HCT116 (cell line): ENCODE results near the gene DYNC1I1. TPM values are rescaled to one million over a fixed set of nuclear protein-coding genes. Genes with fewer than 3 reads are reported as not detected.

Source experiments
- ATAC-seq: fragments of 200-7000 bp; cut with Tn5 transposase; 2 replicates; pipeline ENCODE4 v1.9.1; 2020; ENCODE audit warnings: mild to moderate bottlenecking, moderate library complexity
- BruUV-seq: library from RNA; stranded (reverse); fragments of 400-500 nt; replicated peaks from 2 replicates; lab custom pipeline; 2021; lab: Mats Ljungman, UMichigan
- CTCF ChIA-PET: fragments of 300-600 bp; sonication (Branson Sonifier 250); formaldehyde crosslinking; loops from one replicate; lab custom pipeline; 2021; ENCODE audit warnings: antibody characterized with exemption; lab: Charles Lee
- POLR2A ChIA-PET: fragments of 300-600, 350-600 bp; sonication (Branson Sonifier 250); formaldehyde crosslinking; loops from one replicate; lab custom pipeline; 2021; ENCODE audit warnings: antibody characterized with exemption; lab: Charles Lee
- RAD21 ChIA-PET, 2 experiments: fragments of 300-600 bp; sonication (Branson Sonifier 250); formaldehyde crosslinking; loops; one replicate each; lab custom pipeline; 2023; ENCODE audit warnings: low total read pairs in 2 of 2; ENCODE audit not compliant: uncharacterized antibody in 2 of 2, unreplicated experiment in 2 of 2, low non-redundant PET in 1 of 2; lab: Charles Lee
- DNase-seq: peaks from one replicate; pipeline ENCODE4 v3.0.0-alpha.2; 2010; ENCODE audit warnings: low read depth, low spot score
- H2AFZ ChIP-seq: fragments of 200-600 bp; shearing (Covaris generic), sonication (generic); 2 replicates; pipeline ENCODE4 v1.6.1; 2017; ENCODE audit warnings: low read depth, mixed run types, mixed read lengths, antibody characterized with exemption, low read length; ENCODE audit not compliant: poor library complexity, severe bottlenecking
- H3K27ac ChIP-seq: 2 replicates; pipeline ENCODE4 v1.5.1; 2012; ENCODE audit warnings: low read depth, low read length
- H3K27me3 ChIP-seq: fragments of 200-600 bp; sonication (generic); 2 replicates; pipeline ENCODE4 v1.6.1; 2016; ENCODE audit warnings: mixed run types, low read length, mixed read lengths; ENCODE audit not compliant: insufficient read depth
- H3K36me3 ChIP-seq, 2 experiments: fragments of 200-500 bp in 1 of 2; fragments of 200-600 bp in 1 of 2; sonication (Bioruptor generic) in 1 of 2; sonication (generic) in 1 of 2; 2 replicates each; pipeline versions ENCODE4 v1.5.1 to v1.6.1; 2014 to 2016; ENCODE audit warnings: low read length in 2 of 2, inconsistent platforms in 1 of 2, mixed read lengths in 1 of 2, mixed run types in 1 of 2; ENCODE audit not compliant: insufficient read depth in 2 of 2, control insufficient read depth in 1 of 2
- H3K4me1 ChIP-seq, 2 experiments: fragments of 200-600 bp in 1 of 2; sonication (generic) in 1 of 2; 2 replicates each; pipeline versions ENCODE4 v1.5.1 to v1.6.1; 2012 to 2017; ENCODE audit warnings: low read length in 2 of 2, inconsistent platforms in 1 of 2, mild to moderate bottlenecking in 1 of 2, mixed read lengths in 1 of 2, mixed run types in 1 of 2, moderate library complexity in 1 of 2; ENCODE audit not compliant: insufficient read depth in 2 of 2, control insufficient read depth in 1 of 2
- H3K4me2 ChIP-seq: fragments of 200-600 bp; sonication (generic); 2 replicates; pipeline ENCODE4 v1.6.1; 2017; ENCODE audit warnings: mixed run types, low read length, mixed read lengths
- H3K4me3 ChIP-seq, 2 experiments: fragments of 200-600 bp in 1 of 2; sonication (generic) in 1 of 2; replicated peaks in 1 of 2; 2 replicates each; pipeline ENCODE4 v1.5.1; 2011 to 2016; ENCODE audit warnings: low read length in 2 of 2, control low read depth in 1 of 2, low read depth in 1 of 2, mild to moderate bottlenecking in 1 of 2, mixed read lengths in 1 of 2, mixed run types in 1 of 2
- H3K79me2 ChIP-seq: fragments of 200-600 bp; sonication (generic); 2 replicates; pipeline ENCODE4 v1.6.1; 2017; ENCODE audit warnings: mild to moderate bottlenecking, mixed run types, low read length, moderate library complexity, mixed read lengths; ENCODE audit not compliant: insufficient read depth
- H3K9ac ChIP-seq: fragments of 200-600 bp; sonication (generic); 2 replicates; pipeline ENCODE4 v1.6.1; 2016; ENCODE audit warnings: low read length, mixed read lengths
- H3K9me2 ChIP-seq: fragments of 200-600 bp; sonication (generic), shearing (Covaris generic); 2 replicates; pipeline ENCODE4 v1.6.1; 2017; ENCODE audit warnings: mixed run types, mild to moderate bottlenecking, moderate library complexity; ENCODE audit not compliant: insufficient read depth
- H3K9me3 ChIP-seq, 2 experiments: fragments of 200-500 bp in 1 of 2; fragments of 200-600 bp in 1 of 2; sonication (Bioruptor generic) in 1 of 2; sonication (generic) in 1 of 2; 2 replicates each; pipeline ENCODE4 v1.6.1; 2014 to 2017; ENCODE audit warnings: low read length in 2 of 2, mixed read lengths in 2 of 2, inconsistent platforms in 1 of 2, low read depth in 1 of 2, mild to moderate bottlenecking in 1 of 2, mixed run types in 1 of 2, moderate library complexity in 1 of 2; ENCODE audit not compliant: control insufficient read depth in 1 of 2, insufficient read depth in 1 of 2
- H4K20me1 ChIP-seq: fragments of 200-600 bp; sonication (generic), shearing (Covaris generic); 2 replicates; pipeline ENCODE4 v1.6.1; 2017; ENCODE audit warnings: mixed run types, mild to moderate bottlenecking, moderate library complexity; ENCODE audit not compliant: insufficient read depth
- ATF3 ChIP-seq: IDR thresholded peaks from 2 replicates; pipeline ENCODE4 v1.6.1; 2012
- CBX3 ChIP-seq: IDR thresholded peaks from 2 replicates; pipeline ENCODE4 v1.6.1; 2012; ENCODE audit warnings: low read depth
- CEBPB ChIP-seq: IDR thresholded peaks from 2 replicates; pipeline ENCODE4 v1.6.1; 2012; ENCODE audit warnings: low read depth
- CTCF ChIP-seq, 3 experiments: fragments of 200-600 bp in 1 of 3; sonication (generic) in 1 of 3; IDR thresholded peaks in 2 of 3; conservative IDR thresholded peaks in 1 of 3; 2 replicates each; pipeline ENCODE4 v1.5.1; 2012 to 2017; ENCODE audit warnings: low read depth in 2 of 3, low read length in 2 of 3, antibody characterized with exemption in 1 of 3, borderline replicate concordance in 1 of 3, control low read depth in 1 of 3, mild to moderate bottlenecking in 1 of 3, mixed read lengths in 1 of 3, mixed run types in 1 of 3, moderate library complexity in 1 of 3; ENCODE audit not compliant: insufficient read depth in 1 of 3
- EGR1 ChIP-seq: IDR thresholded peaks from 2 replicates; pipeline ENCODE4 v1.6.1; 2012; ENCODE audit warnings: low read depth
- ELF1 ChIP-seq: IDR thresholded peaks from 2 replicates; pipeline ENCODE4 v1.6.1; 2012; ENCODE audit warnings: low read depth, borderline replicate concordance
- EZH2phosphoT487 ChIP-seq: fragments of 200-600 bp; IDR thresholded peaks from 2 replicates; pipeline ENCODE4 v1.6.1; 2018; ENCODE audit warnings: antibody characterized with exemption, borderline replicate concordance
- FOSL1 ChIP-seq: IDR thresholded peaks from 2 replicates; pipeline ENCODE4 v1.6.1; 2012; ENCODE audit warnings: low read depth
- JUND ChIP-seq: IDR thresholded peaks from 2 replicates; pipeline ENCODE4 v1.6.1; 2012
- POLR2A ChIP-seq: IDR thresholded peaks from 2 replicates; pipeline ENCODE4 v1.7.0; 2011; ENCODE audit warnings: borderline replicate concordance; ENCODE audit not compliant: insufficient read depth, insufficient read length; ENCODE audit errors: extremely low read depth
- POLR2AphosphoS5 ChIP-seq: IDR thresholded peaks from 2 replicates; pipeline ENCODE4 v1.6.1; 2011; ENCODE audit warnings: mild to moderate bottlenecking, low read depth, low read length, moderate library complexity
- RAD21 ChIP-seq: IDR thresholded peaks from 2 replicates; pipeline ENCODE4 v1.6.1; 2012; ENCODE audit warnings: low read depth, mild to moderate bottlenecking
- SP1 ChIP-seq: IDR thresholded peaks from 2 replicates; pipeline ENCODE4 v1.6.1; 2012; ENCODE audit warnings: low read depth
- SRF ChIP-seq: IDR thresholded peaks from 2 replicates; pipeline ENCODE4 v1.6.1; 2012; ENCODE audit warnings: low read depth
- TCF7L2 ChIP-seq: IDR thresholded peaks from 2 replicates; pipeline ENCODE4 v1.7.0; 2011; ENCODE audit warnings: borderline replicate concordance, inconsistent platforms; ENCODE audit not compliant: insufficient read depth, insufficient read length; ENCODE audit errors: extremely low read depth
- YY1 ChIP-seq: IDR thresholded peaks from 2 replicates; pipeline ENCODE4 v1.6.1; 2011; ENCODE audit warnings: low read length, low read depth, moderate library complexity, mild to moderate bottlenecking; ENCODE audit not compliant: insufficient replicate concordance; ENCODE audit errors: extremely low read depth
- ZNF274 ChIP-seq: fragments of 200-500 bp; sonication (Bioruptor generic); IDR thresholded peaks from 2 replicates; pipeline ENCODE4 v1.6.1; 2014; ENCODE audit warnings: mild to moderate bottlenecking, low read depth, low read length, inconsistent platforms
- intact Hi-C: fragments of 100-400 bp; cut with micrococcal nuclease; formaldehyde crosslinking; loops from 2 replicates; pipeline ENCODE4 v1.10.0; 2022
- total RNA-seq: library from RNA; stranded (reverse); gene quantifications from one replicate; pipeline ENCODE4 v1.2.1, GENCODE V29; 2021; ENCODE audit not compliant: unreplicated experiment
- TF ChIP-seq, protein P1 (sequence below): IDR thresholded peaks from 2 replicates; pipeline ENCODE4 v1.6.1; 2011; ENCODE audit warnings: mild to moderate bottlenecking, low read length, moderate library complexity; ENCODE audit not compliant: insufficient replicate concordance; ENCODE audit errors: extremely low read depth
- TF ChIP-seq, protein P2 (sequence below): IDR thresholded peaks from 2 replicates; pipeline ENCODE4 v1.6.1; 2012; ENCODE audit warnings: low read depth

The DYNC1I1 gene
- total RNA-seq, 1 experiment from 2014 or later, result not detected

DNA sequence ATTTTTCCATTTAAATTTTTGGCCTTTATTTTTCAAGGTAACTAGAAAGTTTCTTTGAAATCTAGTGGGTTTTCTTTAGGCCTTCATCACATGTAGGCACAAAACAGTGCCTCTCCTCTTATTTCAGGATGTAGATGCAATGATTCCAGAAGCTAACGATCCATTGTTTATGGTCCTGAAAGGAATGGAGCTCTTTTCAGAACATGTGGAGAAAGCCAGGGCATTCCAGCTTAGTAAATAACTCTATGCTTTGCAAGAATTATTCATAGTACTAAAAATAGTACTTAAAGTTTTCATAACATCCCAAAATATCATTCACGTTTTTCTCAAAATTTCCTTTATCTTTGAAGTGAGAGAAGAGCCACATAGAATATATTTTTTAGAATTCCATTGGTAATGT is 91.3 kb downstream of the DYNC1I1 start:
- Histone ChIP-seq H3K9me3 (no peaks in the 10 kb centered on the region), H3K4me2 (no peak overlapping the region), H3K36me3 (no peaks in the 10 kb centered on the region), H3K27ac (no peak overlapping the region), H3K4me3 (no peak overlapping the region), H3K27me3 (peaks cover 7% of the 10 kb centered on the region), H2AFZ (no peak overlapping the region), H3K79me2 (no peaks in the 10 kb centered on the region), H3K9me2 (no peaks in the 10 kb centered on the region), H4K20me1 (no peaks in the 10 kb centered on the region), H3K4me1 (no peaks in the 10 kb centered on the region), H3K9ac (no peak overlapping the region)
- no peak for DNase-seq
- POLR2A ChIA-PET, result no interaction called here
- intact Hi-C loops, result no loop called here
- no peak for ATAC-seq
- BruUV-seq, result no TSS peak
- no peak for TF ChIP-seq ZNF274
- TF ChIP-seq POLR2AphosphoS5, result no peak
- TF ChIP-seq, protein P1, sequence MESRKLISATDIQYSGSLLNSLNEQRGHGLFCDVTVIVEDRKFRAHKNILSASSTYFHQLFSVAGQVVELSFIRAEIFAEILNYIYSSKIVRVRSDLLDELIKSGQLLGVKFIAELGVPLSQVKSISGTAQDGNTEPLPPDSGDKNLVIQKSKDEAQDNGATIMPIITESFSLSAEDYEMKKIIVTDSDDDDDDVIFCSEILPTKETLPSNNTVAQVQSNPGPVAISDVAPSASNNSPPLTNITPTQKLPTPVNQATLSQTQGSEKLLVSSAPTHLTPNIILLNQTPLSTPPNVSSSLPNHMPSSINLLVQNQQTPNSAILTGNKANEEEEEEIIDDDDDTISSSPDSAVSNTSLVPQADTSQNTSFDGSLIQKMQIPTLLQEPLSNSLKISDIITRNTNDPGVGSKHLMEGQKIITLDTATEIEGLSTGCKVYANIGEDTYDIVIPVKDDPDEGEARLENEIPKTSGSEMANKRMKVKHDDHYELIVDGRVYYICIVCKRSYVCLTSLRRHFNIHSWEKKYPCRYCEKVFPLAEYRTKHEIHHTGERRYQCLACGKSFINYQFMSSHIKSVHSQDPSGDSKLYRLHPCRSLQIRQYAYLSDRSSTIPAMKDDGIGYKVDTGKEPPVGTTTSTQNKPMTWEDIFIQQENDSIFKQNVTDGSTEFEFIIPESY, result no peak
- no peak for TF ChIP-seq CTCF (IDR thresholded peaks at IDR 0.05 in 2 of 3, conservative IDR thresholded peaks at IDR 0.05 in 1 of 3; ENCODE audit: borderline replicate concordance in 1 of 3, insufficient read depth in 1 of 3, low read depth in 2 of 3, low read length in 2 of 3)
- TF ChIP-seq RAD21, result no peak
- no peak for TF ChIP-seq SRF
- TF ChIP-seq ELF1, result no peak
- no peak for TF ChIP-seq CEBPB
- no peak for TF ChIP-seq CBX3
- no peak for TF ChIP-seq ATF3
- TF ChIP-seq EZH2phosphoT487, result no peak
- TF ChIP-seq TCF7L2, result no peak
- TF ChIP-seq EGR1, result no peak
- TF ChIP-seq, protein P2, sequence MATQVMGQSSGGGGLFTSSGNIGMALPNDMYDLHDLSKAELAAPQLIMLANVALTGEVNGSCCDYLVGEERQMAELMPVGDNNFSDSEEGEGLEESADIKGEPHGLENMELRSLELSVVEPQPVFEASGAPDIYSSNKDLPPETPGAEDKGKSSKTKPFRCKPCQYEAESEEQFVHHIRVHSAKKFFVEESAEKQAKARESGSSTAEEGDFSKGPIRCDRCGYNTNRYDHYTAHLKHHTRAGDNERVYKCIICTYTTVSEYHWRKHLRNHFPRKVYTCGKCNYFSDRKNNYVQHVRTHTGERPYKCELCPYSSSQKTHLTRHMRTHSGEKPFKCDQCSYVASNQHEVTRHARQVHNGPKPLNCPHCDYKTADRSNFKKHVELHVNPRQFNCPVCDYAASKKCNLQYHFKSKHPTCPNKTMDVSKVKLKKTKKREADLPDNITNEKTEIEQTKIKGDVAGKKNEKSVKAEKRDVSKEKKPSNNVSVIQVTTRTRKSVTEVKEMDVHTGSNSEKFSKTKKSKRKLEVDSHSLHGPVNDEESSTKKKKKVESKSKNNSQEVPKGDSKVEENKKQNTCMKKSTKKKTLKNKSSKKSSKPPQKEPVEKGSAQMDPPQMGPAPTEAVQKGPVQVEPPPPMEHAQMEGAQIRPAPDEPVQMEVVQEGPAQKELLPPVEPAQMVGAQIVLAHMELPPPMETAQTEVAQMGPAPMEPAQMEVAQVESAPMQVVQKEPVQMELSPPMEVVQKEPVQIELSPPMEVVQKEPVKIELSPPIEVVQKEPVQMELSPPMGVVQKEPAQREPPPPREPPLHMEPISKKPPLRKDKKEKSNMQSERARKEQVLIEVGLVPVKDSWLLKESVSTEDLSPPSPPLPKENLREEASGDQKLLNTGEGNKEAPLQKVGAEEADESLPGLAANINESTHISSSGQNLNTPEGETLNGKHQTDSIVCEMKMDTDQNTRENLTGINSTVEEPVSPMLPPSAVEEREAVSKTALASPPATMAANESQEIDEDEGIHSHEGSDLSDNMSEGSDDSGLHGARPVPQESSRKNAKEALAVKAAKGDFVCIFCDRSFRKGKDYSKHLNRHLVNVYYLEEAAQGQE, result no peak
- TF ChIP-seq POLR2A, result no peak
- no peak for TF ChIP-seq YY1
- no peak for TF ChIP-seq JUND
- TF ChIP-seq SP1, result no peak
- TF ChIP-seq FOSL1, result no peak
- RAD21 ChIA-PET, result no interaction called here
- CTCF ChIA-PET, result interaction anchor here (0.9 kb wide), 1 partner anchor 140 kb away, joined by 5 read pairs; no protein-coding TSS in a partner anchor
